PC-9 (cell line): ENCODE data around the gene CD276. TPM values are rescaled to one million over a fixed set of nuclear protein-coding genes. Genes with fewer than 3 reads are reported as not detected.

Experiments
- BruUV-seq: library from RNA; stranded (reverse); fragments of 400-500 nt; replicated peaks from 2 replicates; lab custom pipeline; 2021; lab: Mats Ljungman, UMichigan
- CTCF ChIA-PET: fragments of 300-600 bp; sonication (Branson Sonifier 250); formaldehyde crosslinking; loops from one replicate; lab custom pipeline; 2022; ENCODE audit warnings: antibody characterized with exemption; lab: Charles Lee
- POLR2A ChIA-PET: fragments of 300-600 bp; sonication (Branson Sonifier 250); formaldehyde crosslinking; loops from one replicate; lab custom pipeline; 2022; ENCODE audit warnings: antibody characterized with exemption; ENCODE audit not compliant: unreplicated experiment; lab: Charles Lee
- DNase-seq, 2 experiments: peaks; one replicate each; pipeline versions ENCODE4 v3.0.0 to v3.0.0-alpha.2; 2015 to 2022; ENCODE audit warnings: mixed read lengths in 1 of 2
- H2AFZ ChIP-seq: fragments of 200-600 bp; sonication (generic); 2 replicates; pipeline ENCODE4 v1.8.1; 2017; ENCODE audit warnings: antibody characterized with exemption
- H3F3A ChIP-seq: fragments of 200-600 bp; sonication (generic); 2 replicates; pipeline ENCODE4 v1.8.1; 2017; ENCODE audit warnings: antibody characterized with exemption, mild to moderate bottlenecking, low read depth; ENCODE audit not compliant: insufficient read depth
- H3K27ac ChIP-seq: fragments of 200-600 bp; sonication (generic); 2 replicates; pipeline ENCODE4 v1.6.1; 2016; ENCODE audit warnings: mixed run types
- H3K27me3 ChIP-seq: fragments of 200-600 bp; sonication (generic); 2 replicates; pipeline ENCODE4 v1.6.1; 2016; ENCODE audit warnings: low read depth, mixed run types; ENCODE audit not compliant: insufficient read depth
- H3K36me3 ChIP-seq: fragments of 200-600 bp; sonication (generic); 2 replicates; pipeline ENCODE4 v1.6.1; 2016; ENCODE audit warnings: low read depth, mixed run types
- H3K4me1 ChIP-seq: fragments of 200-600 bp; sonication (generic); replicated peaks from 2 replicates; pipeline ENCODE4 v1.6.1; 2016; ENCODE audit warnings: mixed run types; ENCODE audit not compliant: insufficient read depth
- H3K4me2 ChIP-seq: fragments of 200-600 bp; sonication (generic); 2 replicates; pipeline ENCODE4 v1.6.1; 2017; ENCODE audit warnings: mixed run types
- H3K4me3 ChIP-seq: fragments of 200-600 bp; sonication (generic); 2 replicates; pipeline ENCODE4 v1.6.1; 2016; ENCODE audit warnings: mixed run types
- H3K79me2 ChIP-seq: fragments of 200-600 bp; sonication (generic); 2 replicates; pipeline ENCODE4 v1.6.1; 2017; ENCODE audit warnings: low read depth, mixed run types
- H3K9me2 ChIP-seq: fragments of 200-600 bp; sonication (generic); 2 replicates; pipeline ENCODE4 v1.8.1; 2017; ENCODE audit warnings: mild to moderate bottlenecking; ENCODE audit not compliant: insufficient read depth
- H3K9me3 ChIP-seq: fragments of 200-600 bp; sonication (generic); 2 replicates; pipeline ENCODE4 v1.8.1; 2016; ENCODE audit warnings: low read depth; ENCODE audit not compliant: insufficient read depth
- H4K20me1 ChIP-seq: fragments of 200-600 bp; sonication (generic); 2 replicates; pipeline ENCODE4 v1.8.1; 2017; ENCODE audit not compliant: insufficient read depth
- CTCF ChIP-seq: fragments of 200-600 bp; sonication (generic); conservative IDR thresholded peaks from 2 replicates; pipeline ENCODE4 v1.6.1; 2017; ENCODE audit warnings: mixed run types, antibody characterized with exemption, mild to moderate bottlenecking, moderate library complexity
- EZH2 ChIP-seq: fragments of 200-600 bp; sonication (generic); IDR thresholded peaks from 2 replicates; pipeline ENCODE4 v1.8.0; 2017; ENCODE audit warnings: antibody characterized with exemption, low read depth
- intact Hi-C: fragments of 100-400 bp; cut with micrococcal nuclease; formaldehyde crosslinking; loops from one replicate; pipeline ENCODE4 v1.10.0; 2022; ENCODE audit not compliant: unreplicated experiment
- total RNA-seq: library from RNA; stranded (reverse); gene quantifications from 2 replicates; pipeline ENCODE4 v1.2.3, GENCODE V29; 2021

The CD276 gene
- total RNA-seq, 1 experiment from 2014 or later: 82.6 TPM

- no peak overlapping the region for H2AFZ ChIP-seq
- H4K20me1 ChIP-seq: no peaks in the 10 kb centered on the region
- intact Hi-C loops: no loop called here
- ChIA-PET CTCF (no interaction called here), POLR2A (no interaction called here)
- TF ChIP-seq EZH2: no peak
- no peak for TF ChIP-seq CTCF
- no peak overlapping the region for H3K4me3 ChIP-seq
- peaks cover 42% of the 10 kb centered on the region for H3K27me3 ChIP-seq
- H3K79me2 ChIP-seq: no peaks in the 10 kb centered on the region
- H3F3A ChIP-seq: no peaks in the 10 kb centered on the region
- peaks cover 7% of the 10 kb centered on the region; the same call in 1 of the 2 replicates for H3K4me1 ChIP-seq
- H3K9me2 ChIP-seq: no peaks in the 10 kb centered on the region
- no peak for DNase-seq
- H3K36me3 ChIP-seq: no peaks in the 10 kb centered on the region
- no peak overlapping the region for H3K27ac ChIP-seq
- no peaks in the 10 kb centered on the region for H3K9me3 ChIP-seq
- BruUV-seq: no TSS peak
- no peak overlapping the region for H3K4me2 ChIP-seq
Measured at GRCh38 chr15:73750438-73750837, 66.3 kb downstream of the CD276 start.

- DNase-seq: no peak
- no TSS peak for BruUV-seq
- Histone ChIP-seq H3K79me2 (no peaks in the 10 kb centered on the region), H3F3A (no peaks in the 10 kb centered on the region), H3K4me1 (peaks cover 7% of the 10 kb centered on the region; the same call in 1 of the 2 replicates), H3K9me3 (no peaks in the 10 kb centered on the region), H3K36me3 (no peaks in the 10 kb centered on the region), H3K4me3 (no peak overlapping the region), H3K27me3 (peaks cover 47% of the 10 kb centered on the region), H2AFZ (no peak overlapping the region), H4K20me1 (no peaks in the 10 kb centered on the region), H3K4me2 (no peak overlapping the region), H3K27ac (no peak overlapping the region), H3K9me2 (no peaks in the 10 kb centered on the region)
- intact Hi-C loops: no loop called here
- TF ChIP-seq CTCF: no peak
- POLR2A ChIA-PET: no interaction called here
- CTCF ChIA-PET: no interaction called here
Measured at GRCh38 chr15:73750951-73751350, 66.8 kb downstream of the CD276 start.

GRCh38 chr15:73751511-73751898 lies 67.3 kb downstream of the CD276 start:
- Histone ChIP-seq H4K20me1 (no peaks in the 10 kb centered on the region), H3K9me2 (no peaks in the 10 kb centered on the region), H3K36me3 (no peaks in the 10 kb centered on the region), H3K4me3 (no peak overlapping the region), H3K27me3 (peaks cover 52% of the 10 kb centered on the region), H2AFZ (no peak overlapping the region), H3K9me3 (no peaks in the 10 kb centered on the region), H3K4me2 (no peak overlapping the region), H3K27ac (no peak overlapping the region), H3K4me1 (peaks cover 7% of the 10 kb centered on the region; the same call in 1 of the 2 replicates), H3F3A (no peaks in the 10 kb centered on the region), H3K79me2 (no peaks in the 10 kb centered on the region)
- no TSS peak for BruUV-seq
- CTCF ChIA-PET: no interaction called here
- intact Hi-C loops: no loop called here
- POLR2A ChIA-PET: no interaction called here
- TF ChIP-seq CTCF (no peak), EZH2 (no peak)
- DNase-seq: no peak
